KG1 (cell line): Measurements from ENCODE around the gene AGPAT4.
"Not testable (repeated sequence)": the region's sequence is repeated elsewhere in the genome, so short reads cannot be mapped to it uniquely, and the experiment has no call there.

ENCODE experiments used
- DNase-seq: peaks from one replicate; lab custom pipeline; 2025; lab: John Stamatoyannopoulos, UW

Gene AGPAT4

GRCh38 chr6:161138543-161139303, 135.1 kb downstream of the AGPAT4 start:
- no peak for DNase-seq

GRCh38 chr6:161137839-161138542, 135.9 kb downstream of the AGPAT4 start:
- DNase-seq = no peak

- no peak for DNase-seq
These were observed 136.5 kb downstream of the AGPAT4 start for GRCh38 chr6:161137320-161137719.

DNA sequence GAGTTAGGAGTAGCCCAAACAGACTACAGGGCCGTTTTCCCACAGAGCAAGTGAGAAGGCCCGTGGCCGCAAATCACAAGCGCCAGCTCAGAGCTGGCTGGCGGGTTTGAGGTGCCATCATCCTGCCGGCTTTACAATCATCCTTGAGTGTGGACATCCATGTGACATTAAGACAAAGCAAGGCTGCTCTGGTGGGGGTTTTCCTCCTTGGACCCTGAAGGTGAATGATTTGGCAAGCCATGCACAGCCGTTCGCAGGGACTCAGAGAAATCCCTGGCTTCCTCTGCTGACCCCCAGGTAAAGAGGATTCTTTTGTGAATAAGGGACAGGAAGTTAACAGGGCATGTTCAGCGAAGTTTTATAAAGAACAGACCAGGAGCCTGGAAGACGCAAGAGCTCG, 137.2 kb downstream of the AGPAT4 start:
- DNase-seq = no peak

DNA sequence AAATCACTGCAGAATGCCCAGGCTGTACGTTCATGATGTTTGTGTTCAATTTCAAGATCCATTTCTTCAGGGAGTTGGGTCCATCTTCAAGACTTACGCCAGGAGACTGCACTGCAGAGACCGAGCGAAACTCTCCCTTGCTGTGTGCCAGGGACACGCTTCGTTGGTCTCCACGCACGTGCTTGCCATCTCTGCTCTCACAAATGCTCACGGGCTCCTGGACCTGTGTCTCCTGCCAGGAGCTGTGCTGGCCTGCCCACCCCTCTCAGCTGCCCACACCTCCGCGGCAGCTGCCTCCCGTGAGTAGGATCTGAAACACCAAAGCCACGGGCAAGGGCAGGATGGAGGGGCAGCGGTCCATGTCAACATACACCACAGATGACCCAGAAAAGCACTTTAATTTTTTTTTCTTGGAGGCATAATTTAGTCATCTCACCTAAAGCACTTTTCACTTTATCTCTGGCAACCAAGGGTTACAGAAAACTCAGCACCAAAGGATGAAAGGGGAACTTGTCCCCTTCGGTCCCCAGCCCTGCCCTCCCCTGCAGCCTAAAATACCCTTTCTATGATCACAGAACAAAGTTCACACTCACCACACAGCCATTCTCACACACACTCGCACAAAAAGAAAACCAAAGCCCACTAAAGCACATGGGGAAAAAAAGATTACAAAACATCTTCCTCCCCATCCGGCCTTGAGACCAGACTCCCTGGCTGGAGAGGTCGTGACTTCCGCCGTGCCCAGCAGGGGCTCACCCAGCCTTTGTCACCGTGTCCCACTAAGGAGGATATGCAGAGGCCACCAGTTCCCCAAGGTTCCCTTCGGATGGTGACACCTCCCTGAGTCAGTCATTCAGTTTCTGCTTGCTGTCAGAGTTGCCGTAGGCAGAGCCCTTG, 137.9 kb downstream of the AGPAT4 start:
- DNase-seq = no peak

DNA sequence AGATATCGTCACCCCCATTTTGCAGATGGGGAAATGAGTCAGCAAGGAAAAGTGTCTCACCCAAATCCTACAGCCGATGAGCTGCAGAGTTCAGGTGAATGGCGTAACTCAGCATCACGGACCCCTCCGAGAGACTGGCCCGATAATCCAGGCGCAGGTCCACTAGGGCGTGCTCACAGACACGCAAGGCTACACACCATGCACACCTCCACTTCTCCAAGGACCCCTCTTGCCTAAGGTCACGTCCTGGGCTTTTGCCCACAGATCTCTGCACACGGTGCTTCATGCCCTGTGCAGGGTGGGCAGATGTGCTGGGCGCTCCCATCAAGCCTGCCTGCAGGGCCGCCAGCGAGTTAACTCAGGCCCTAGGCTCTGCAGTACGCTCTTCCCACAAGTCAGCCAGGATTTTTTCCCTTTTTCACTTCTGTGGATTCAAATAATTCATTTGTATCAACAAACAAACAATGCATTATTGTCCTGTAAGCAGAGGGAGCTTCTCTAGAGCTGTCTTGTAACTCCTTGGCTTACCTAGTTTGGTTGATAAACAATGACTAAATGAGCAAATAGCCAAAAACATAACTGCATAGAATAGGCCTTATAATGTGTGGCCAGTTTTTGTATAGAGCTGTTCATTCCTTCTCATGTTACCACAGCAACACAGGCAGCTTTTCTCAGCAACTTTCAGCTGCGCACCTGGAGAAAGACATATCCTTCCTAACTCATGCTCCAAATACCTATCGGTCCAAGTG, 139.1 kb downstream of the AGPAT4 start:
- DNase-seq = no peak

DNA sequence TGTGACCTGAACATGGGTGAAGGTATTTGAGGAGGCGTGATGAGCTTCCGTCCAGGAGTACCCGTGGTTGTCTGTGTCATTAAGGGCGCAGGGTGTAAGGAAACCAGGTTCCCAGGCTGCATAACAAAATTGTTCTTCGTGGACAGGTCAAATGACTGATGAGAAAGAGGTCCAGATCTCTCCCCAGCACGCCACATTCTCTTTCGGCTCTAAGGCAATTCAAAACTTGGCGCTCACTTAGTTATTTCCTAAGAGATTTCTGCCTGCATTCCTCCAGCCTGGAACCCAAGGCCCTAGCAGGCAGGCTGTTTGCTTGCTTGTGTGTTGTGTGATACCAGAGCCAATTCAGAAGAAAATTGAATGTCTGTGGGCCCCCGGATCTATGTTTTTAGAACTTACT, 139.9 kb downstream of the AGPAT4 start:
- no peak for DNase-seq

DNA sequence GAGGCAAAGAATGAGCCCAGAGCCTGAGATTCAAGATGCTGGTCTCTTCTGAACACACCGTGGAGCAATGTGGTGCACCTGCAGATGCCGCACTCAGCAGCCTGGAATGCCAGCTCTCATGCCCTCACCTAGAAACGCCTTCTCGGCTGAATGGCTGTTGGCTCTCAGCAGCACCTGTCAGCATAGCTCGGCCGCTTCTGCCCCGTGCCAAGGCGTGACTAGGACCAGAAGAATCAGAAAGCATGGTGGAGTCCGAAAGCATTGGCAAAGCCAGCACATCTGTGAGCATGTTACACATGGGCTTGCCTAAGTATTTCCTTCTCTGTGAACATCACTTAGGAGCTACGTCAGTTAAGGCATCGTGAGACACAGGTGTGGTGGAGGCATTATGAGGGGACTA, 141.5 kb downstream of the AGPAT4 start:
- DNase-seq = no peak

DNA sequence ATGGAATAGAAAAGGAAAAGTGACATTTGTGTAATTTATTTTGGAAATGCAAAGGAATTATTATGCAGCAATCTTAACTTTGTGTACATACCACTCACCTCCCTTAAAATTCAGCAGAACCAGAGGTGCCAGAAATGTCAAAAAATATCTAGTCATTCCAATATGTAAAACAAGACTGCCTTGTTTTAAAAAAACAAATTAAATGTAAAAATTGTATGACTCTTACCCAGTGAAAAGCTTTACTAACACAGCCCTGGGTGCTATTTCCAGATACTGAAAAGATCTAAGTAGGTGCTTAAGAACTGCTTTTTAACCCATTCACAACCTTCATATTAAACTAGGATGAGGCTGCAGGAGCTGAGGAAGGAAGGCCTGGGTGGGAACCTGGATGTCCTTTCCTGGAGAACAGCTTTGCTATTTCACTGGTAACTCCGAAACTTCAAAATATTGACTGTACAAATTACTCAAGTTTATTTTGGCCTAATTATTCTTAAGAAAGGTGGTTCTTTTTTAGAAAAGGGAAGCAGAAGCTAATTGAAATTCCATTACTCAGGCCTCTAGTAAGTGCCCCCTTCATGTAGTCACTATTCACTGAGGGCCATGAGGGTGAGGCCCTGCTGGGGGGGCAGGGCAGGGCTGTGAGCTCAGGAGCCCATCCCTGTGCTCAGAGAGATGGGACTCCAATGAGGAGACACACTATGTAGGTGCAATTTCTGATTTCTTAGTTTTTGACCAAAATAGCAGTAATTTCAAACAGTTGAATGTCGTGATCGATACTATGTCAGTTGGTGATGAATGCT, 142.7 kb downstream of the AGPAT4 start:
- no peak for DNase-seq

DNA sequence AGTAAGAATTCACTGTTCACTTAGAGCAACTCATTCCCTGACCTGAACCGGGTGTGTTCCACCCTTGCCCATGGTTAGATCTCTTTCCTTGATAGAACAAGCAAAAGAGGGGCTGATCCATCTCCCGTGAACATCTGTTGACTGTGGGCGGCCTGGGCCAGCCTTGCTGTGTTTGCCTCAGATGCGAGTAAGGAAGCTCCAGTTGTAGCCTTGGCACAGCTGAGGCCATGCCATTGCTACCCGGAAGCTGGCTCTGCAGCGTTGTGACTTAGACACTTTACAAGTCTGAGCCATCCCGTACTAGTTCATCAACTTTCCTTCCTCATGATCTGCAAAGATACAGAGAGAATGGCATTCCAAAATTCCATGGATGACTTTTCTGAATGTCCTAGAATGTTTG, 143.3 kb downstream of the AGPAT4 start:
- no peak for DNase-seq

DNA sequence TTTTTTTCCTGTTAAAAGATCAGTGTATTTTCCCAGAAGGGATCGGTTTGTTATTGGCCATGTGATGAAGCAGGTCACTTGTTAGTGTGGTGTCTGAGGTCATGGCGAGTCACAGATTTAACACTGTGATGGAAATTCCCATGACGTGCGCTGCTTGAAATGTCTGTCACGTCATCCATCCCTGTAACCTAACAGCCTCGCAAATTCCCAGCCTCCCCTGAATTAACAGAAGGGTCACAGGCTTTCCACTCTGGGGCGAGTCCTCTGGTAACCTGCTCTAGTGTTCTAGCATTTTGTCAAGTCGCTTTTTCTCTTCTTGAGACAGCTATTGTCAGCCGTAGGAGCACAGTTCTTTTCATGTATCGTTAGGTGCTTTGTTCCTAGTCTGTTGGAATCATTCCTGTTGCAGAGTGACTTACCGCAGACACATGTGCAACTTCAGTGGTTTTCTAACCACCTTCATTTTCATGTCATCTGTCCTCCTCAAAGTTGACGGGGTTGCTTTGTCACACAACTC, 145.1 kb downstream of the AGPAT4 start:
- DNase-seq = no peak

- no peak for DNase-seq
These were observed 145.6 kb downstream of the AGPAT4 start for GRCh38 chr6:161128230-161128629.

- no peak for DNase-seq
These were observed 146.7 kb downstream of the AGPAT4 start for GRCh38 chr6:161127071-161127740.

DNA sequence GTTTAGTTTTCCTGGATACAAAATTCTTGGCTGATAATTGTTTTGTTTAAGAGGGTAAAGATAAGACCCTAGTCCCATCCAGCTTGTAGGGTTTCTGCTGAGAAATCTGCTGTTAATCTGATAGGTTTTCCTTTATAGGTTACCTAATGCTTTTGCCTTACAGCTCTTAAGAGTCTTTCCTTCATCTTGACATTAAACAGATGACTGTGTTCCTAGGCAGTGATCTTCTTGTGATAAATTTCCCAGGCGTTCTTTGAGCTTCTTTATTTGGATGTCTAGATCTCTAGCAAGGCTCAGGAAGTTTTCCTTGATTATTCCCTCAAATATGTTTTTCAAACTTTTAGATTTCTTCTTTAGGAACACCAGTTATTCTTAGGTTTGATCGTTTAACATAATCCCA, 148.3 kb downstream of the AGPAT4 start:
- no peak for DNase-seq

- not testable (repeated sequence) for DNase-seq
These were observed 150.5 kb downstream of the AGPAT4 start for GRCh38 chr6:161123319-161123718.

GRCh38 chr6:161117942-161118341, 155.9 kb downstream of the AGPAT4 start:
- no peak for DNase-seq

DNA sequence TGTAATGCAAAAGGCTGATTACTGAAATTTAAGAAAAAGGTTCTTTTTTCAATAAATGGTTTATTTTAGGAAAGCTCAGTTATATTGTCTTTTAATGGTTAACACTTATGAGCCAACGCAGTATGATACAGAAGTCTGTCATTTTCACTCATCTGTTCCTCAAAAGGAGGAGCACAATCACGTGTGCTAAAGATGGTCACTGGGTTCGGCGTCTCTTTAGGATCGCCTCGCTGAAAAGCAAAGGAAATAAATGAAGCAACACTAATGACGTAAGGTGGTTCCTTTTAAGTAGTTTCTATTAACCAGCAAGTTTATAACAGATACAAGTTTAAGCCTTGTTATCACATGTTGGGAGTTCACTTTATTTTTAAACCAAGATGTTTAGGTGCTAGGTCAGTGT, 156.6 kb downstream of the AGPAT4 start:
- no peak for DNase-seq

GRCh38 chr6:161116554-161116953, 157.3 kb downstream of the AGPAT4 start:
- no peak for DNase-seq

GRCh38 chr6:161115468-161115867, 158.4 kb downstream of the AGPAT4 start:
- DNase-seq = no peak

- DNase-seq = no peak
These were observed 162.6 kb downstream of the AGPAT4 start for GRCh38 chr6:161111261-161111660.
